MM.1S (cell line): Measurements from ENCODE around the gene SLC1A7.

Experiments
- CTCF ChIP-seq: fragments of 300-600 bp; sonication (generic); IDR thresholded peaks from 2 replicates; pipeline ENCODE4 v1.5.1; 2016; ENCODE audit warnings: antibody characterized with exemption, low read length, mixed read lengths
- EZH2 ChIP-seq: fragments of 300-600 bp; sonication (generic); optimal IDR thresholded peaks from 2 replicates; pipeline ENCODE3; 2017; ENCODE audit warnings: low read depth, mild to moderate bottlenecking, antibody characterized with exemption, low read length, mixed read lengths
- EZH2phosphoT487 ChIP-seq: fragments of 300-600 bp; sonication (generic); IDR thresholded peaks from 2 replicates; pipeline ENCODE4 v1.6.1; 2018; ENCODE audit warnings: antibody characterized with exemption, low read length

- TF ChIP-seq CTCF (no peak), EZH2 (no peak), EZH2phosphoT487 (no peak)
These were observed 71.8 kb downstream of the SLC1A7 start for GRCh38 chr1:53070621-53071020.
